ENCODE results near the gene ADTRP. TPM values are rescaled to one million over a fixed set of nuclear protein-coding genes. Genes with fewer than 3 reads are reported as not detected.
A peak's percentile ranks its signal among the peaks of the same experiment; 100 is the strongest.

Gene ADTRP
- total RNA-seq, 2 donors from 2014 or later: 1.0 TPM; not detected in 1

DNA sequence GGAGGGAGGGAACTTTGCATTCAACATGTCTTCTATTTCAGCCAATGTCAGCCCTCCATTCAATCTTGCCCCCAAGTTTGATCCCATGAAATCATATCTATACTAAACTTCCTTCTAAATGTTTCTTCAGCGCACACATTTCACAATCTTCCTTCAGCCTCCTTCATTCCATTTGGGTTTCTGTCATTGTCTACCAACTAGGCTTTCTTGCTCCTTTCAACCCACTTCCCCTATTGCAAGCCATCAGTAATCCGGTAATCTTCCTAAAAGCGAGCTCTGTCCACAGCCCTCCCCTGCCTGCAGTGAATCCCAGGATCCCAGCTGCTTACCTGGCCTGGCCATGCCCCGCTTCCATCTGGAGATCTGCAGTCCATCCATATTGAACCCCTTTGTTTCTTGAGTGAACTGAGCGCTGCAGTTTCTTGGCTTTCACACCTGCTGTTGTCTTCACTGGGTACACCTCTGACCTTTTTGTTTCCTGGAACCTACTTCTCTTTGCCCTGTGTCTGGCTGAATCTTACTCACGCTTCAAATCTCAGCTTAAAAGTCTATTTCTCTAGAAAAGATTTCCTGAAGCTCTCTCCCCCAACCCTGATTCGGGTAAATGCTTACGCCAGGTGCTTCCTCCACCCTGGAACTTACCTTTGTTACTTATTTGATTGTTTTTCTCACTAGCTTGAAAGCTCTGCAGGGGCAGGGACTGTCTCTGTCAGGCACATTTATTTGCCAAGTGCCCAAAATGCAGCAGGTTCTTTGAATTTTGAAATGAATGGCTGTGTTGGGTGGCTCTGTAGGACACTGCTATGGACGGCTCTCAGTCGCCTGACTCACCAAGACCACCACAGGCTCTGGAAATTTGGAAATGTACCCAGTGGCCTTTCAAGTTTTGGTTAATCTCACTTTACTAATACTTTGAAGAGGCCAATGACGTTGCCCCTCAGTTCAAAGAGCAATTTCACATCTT lies 50.3 kb downstream of the ADTRP start:
- Mint-ChIP-seq H3K36me3 (no peaks in the 10 kb centered on the region), H3K4me3 (peak overlapping the region; percentile 4), H3K9me3 (no peaks in the 10 kb centered on the region), H3K27ac (peak overlapping the region in 1 of 2 donors; percentile 16), H3K4me1 (ENCODE audit: low read depth in 2 of 2) (peaks cover 0 to 6% of the 10 kb centered on the region in 2 donors), H3K27me3 (peaks cover 32 to 64% of the 10 kb centered on the region in 2 donors)
- no peak for DNase-seq (ENCODE audit: low spot score)
- ATAC-seq: no peak

DNA sequence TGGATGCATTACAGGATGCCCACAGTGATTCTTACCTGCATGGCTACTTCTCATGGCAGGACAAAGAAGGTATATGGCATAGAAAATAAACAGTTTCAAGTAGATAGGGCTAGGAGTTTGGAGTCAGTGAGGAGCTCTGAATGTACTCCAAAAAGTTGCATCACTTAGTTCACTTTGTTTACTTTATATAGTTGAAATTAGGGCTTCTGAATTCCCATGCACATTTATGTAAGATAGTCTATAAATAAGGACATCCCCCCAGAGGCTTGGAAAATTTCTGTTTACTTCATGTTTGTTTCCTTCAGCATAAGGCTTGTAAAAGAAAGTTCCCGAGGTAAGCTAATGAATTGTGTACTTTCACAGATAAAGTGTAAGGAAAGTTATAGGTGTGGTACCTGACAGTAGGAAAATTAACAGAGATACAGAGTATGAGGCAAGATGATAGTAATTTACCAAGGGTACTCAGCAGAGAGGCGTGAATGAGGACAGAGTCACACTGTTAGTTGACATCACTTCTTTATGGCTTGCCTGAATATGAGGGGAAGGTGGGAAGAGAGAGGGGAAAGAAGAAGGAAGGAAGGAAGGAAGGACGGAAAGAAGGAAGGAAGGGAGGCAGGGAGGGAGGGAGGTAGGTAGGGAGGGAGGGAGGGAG lies 51.1 kb downstream of the ADTRP start:
- Mint-ChIP-seq H3K4me3 (no peak overlapping the region), H3K9me3 (no peaks in the 10 kb centered on the region), H3K27ac (no peak overlapping the region), H3K36me3 (no peaks in the 10 kb centered on the region), H3K27me3 (peaks cover 31 to 62% of the 10 kb centered on the region in 2 donors), H3K4me1 (ENCODE audit: low read depth in 2 of 2) (peaks cover 0 to 6% of the 10 kb centered on the region in 2 donors)
- ATAC-seq (no peak), DNase-seq (ENCODE audit: low spot score) (no peak)

DNA sequence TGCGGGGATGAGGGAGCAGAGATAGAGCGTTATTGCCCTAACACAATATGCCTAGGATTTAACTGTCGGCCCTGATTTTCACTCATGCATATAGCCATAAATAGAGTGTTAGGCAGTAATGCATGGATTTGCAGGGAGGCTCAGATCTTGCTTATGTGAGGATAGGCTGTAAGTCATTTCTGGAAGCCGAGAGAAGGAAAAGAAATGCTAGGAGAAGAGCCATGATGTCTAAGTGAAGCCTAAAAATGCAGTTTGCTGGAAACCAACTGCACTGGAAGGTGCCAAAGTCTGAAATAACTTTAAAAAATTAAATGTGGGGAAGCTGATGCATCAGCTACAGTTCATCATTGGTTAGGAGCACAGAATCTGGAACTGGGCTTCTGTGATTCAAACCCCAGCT lies 54.3 kb downstream of the ADTRP start:
- DNase-seq (ENCODE audit: low spot score): no peak
- Mint-ChIP-seq H3K36me3 (no peaks in the 10 kb centered on the region), H3K4me1 (ENCODE audit: low read depth in 2 of 2) (peaks cover 0 to 3% of the 10 kb centered on the region in 2 donors), H3K9me3 (no peaks in the 10 kb centered on the region), H3K4me3 (no peak overlapping the region), H3K27me3 (peaks cover 26 to 54% of the 10 kb centered on the region in 2 donors), H3K27ac (no peak overlapping the region)
- ATAC-seq: no peak

DNA sequence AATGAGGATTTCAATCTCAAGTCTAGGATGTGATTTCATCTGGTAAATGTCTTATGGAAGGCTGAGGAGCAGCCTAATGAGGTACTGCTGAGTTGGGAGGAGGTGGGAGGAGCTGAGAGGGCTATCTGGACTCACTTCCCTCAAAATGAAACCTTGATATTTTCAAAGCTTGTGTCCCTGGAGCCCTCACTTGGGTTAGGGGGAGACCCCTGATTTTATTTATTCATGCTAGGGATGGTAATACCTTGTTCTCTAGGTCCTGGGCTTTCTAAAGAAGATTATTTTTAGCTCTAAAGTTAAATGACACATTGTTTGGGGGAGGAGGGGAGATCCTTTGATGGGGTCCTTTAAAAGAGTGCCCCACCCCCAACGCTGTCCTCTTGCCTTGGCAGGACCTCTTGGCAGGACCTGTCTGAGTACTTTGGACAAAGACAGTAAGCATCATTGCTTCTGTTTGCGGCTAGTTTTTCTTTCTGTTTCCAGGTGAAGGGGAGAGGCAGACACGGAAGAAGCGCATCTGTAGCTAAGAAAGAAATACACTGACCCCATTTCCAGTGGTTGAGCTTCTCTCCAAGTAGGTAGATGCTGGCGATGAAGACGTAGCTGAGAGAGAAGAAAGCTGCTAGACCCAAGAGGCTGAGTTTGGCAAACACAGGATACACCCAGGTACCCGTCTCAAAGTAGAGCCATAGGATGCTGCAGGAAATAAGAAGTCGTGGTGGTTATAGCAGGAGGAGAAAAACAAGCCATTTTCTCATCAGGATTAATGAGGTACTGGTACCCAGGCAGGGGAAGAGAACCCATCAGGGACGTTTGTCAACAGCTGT lies 55.6 kb downstream of the ADTRP start:
- Mint-ChIP-seq H3K27me3 (peaks cover 20 to 41% of the 10 kb centered on the region in 2 donors), H3K9me3 (no peaks in the 10 kb centered on the region), H3K4me3 (no peak overlapping the region), H3K4me1 (ENCODE audit: low read depth in 2 of 2) (peaks cover 0 to 3% of the 10 kb centered on the region in 2 donors), H3K27ac (peak overlapping the region in 1 of 2 donors; percentile 5), H3K36me3 (no peaks in the 10 kb centered on the region)
- DNase-seq (ENCODE audit: low spot score) (no peak), ATAC-seq (no peak)

DNA sequence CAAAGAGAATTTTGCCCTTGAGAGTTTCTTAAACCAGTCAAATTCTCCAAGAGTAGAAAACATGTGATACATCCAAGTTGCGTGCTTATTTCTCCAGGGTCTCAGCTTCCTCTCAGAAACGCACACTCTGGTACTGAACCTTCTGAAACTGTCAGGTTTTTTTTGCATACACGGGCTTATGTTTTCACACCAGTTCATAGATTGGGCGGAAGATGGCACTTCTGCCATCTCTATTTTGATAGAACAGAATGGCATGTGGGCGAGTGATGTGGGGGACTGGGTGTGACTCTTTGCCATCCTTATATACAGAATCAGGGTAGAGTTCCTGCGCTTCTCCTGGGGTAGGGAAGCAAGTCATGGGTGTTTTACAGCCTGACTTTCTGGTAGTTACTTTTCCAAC lies 56.4 kb downstream of the ADTRP start:
- no peak for DNase-seq (ENCODE audit: low spot score)
- ATAC-seq: no peak
- Mint-ChIP-seq H3K27ac (no peak overlapping the region), H3K4me3 (no peak overlapping the region), H3K36me3 (no peaks in the 10 kb centered on the region), H3K9me3 (no peaks in the 10 kb centered on the region), H3K27me3 (peaks cover 17 to 33% of the 10 kb centered on the region in 2 donors), H3K4me1 (ENCODE audit: low read depth in 2 of 2) (no peaks in the 10 kb centered on the region)

DNA sequence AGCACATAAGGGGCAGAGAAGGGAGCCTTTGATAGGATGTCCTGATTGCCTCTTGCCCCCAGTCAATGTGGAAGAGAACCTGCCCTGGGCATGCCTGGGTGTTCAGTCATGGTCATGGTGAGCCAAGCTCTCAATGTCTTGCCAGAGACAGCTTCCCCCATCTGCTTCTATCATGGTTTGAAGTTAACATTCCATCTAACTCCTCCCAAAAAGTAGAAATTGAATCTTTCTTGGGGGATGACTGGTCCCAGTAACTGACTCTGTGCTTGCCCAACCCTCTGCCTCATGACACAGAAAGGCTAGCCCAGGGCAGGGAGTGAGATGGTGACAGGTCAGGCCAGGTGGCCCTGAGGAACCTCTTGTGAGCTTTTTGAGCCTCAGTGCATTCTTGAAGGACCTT lies 60.1 kb downstream of the ADTRP start:
- Mint-ChIP-seq H3K36me3 (no peaks in the 10 kb centered on the region), H3K9me3 (no peaks in the 10 kb centered on the region), H3K27ac (no peak overlapping the region), H3K27me3 (peaks cover 12 to 14% of the 10 kb centered on the region in 2 donors), H3K4me1 (ENCODE audit: low read depth in 2 of 2) (no peaks in the 10 kb centered on the region), H3K4me3 (no peak overlapping the region)
- DNase-seq (ENCODE audit: low spot score) (no peak), ATAC-seq (peak in 1 of 2 donors; percentile 43)

DNA sequence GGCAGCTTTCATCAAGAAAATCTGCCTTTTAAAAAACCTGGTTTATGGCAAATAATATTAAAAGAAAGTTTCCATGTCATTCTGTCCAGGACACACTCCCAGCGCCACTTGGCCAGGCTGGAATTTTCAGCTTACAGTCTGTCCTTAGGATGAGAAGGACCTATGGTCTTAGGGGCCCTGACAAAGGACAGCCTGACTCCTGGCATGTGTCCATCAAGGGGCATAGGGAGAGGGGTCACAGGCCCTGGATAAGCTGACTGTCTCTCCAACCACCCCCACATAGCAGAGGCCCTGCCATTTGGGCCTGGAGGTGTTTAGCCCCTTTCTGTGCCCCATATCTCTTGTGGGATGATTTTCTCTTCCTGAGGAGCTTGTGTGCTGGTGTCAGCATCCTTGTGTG lies 60.6 kb downstream of the ADTRP start:
- H3K36me3 Mint-ChIP-seq: no peaks in the 10 kb centered on the region
- ATAC-seq (peak in 1 of 2 donors; percentile 30), DNase-seq (ENCODE audit: low spot score) (no peak)
- no peak overlapping the region for H3K27ac Mint-ChIP-seq
- H3K9me3 Mint-ChIP-seq: no peaks in the 10 kb centered on the region
- H3K27me3 Mint-ChIP-seq: peaks cover 9% of the 10 kb centered on the region in 2 donors
- H3K4me1 Mint-ChIP-seq (ENCODE audit: low read depth in 2 of 2): no peaks in the 10 kb centered on the region
- H3K4me3 Mint-ChIP-seq: no peak overlapping the region

DNA sequence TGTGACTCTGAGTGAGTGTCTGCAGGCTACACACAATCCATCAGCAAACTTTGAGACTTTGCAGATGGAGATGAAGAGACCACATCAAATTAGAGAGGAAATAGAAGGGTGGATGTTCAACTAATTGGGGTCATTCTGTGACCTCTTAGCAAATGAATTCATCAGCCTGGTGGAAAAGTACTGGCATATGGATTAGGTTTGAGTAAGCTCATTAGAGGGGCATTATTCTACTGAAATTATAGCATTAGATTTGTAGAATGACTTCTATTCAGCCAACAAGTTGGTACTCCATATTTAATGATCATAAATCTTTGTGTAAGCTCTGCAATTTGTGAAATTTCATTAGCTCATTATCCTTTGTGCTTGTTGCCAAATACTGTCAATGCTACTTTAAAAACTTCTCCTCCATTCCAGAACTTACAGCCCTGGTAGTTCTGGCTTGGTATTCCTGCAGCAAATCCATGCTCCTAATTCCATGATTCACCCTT lies 63.8 kb downstream of the ADTRP start:
- H3K27me3 Mint-ChIP-seq: peaks cover 0 to 2% of the 10 kb centered on the region in 2 donors
- H3K9me3 Mint-ChIP-seq: no peaks in the 10 kb centered on the region
- no peaks in the 10 kb centered on the region for H3K36me3 Mint-ChIP-seq
- DNase-seq (ENCODE audit: low spot score) (no peak), ATAC-seq (no peak)
- no peak overlapping the region for H3K27ac Mint-ChIP-seq
- H3K4me1 Mint-ChIP-seq (ENCODE audit: low read depth in 2 of 2): peaks cover 0 to 5% of the 10 kb centered on the region in 2 donors
- H3K4me3 Mint-ChIP-seq: no peak overlapping the region

DNA sequence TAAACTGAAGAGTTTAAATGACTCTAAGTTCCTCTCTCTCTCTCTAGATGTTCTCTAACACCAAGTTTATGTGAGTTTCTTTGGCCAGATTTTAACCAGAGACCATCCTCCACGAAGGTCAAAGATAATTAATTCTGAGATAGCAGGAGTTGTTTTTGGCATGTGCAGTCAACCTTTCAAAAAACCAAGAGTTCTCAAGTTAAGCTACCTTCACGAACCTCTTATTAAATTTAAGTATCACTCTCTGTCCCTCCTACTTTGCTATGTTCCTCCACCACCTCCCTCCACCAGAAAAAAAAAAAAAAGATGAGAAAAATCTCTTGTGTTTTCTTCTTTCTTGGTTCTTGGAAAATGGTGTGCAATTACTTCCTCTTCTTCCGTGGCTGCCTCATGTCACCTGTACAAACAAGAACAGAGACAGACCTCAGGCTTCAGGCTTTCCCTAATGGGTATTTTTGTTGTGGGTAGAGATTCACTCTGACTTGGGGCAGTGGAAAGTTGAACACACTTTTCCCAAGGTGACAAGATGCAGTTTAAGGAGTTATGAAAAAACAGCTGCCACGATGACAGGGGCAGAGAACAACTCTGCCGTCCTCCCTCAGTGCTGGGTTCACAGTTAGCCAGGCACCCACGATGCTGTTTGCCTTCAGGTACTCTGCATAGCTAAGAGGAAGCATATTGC lies 64.3 kb downstream of the ADTRP start:
- Mint-ChIP-seq H3K36me3 (no peaks in the 10 kb centered on the region), H3K9me3 (no peaks in the 10 kb centered on the region), H3K4me3 (no peak overlapping the region), H3K27me3 (peaks cover 0 to 2% of the 10 kb centered on the region in 2 donors), H3K4me1 (ENCODE audit: low read depth in 2 of 2) (peaks cover 0 to 5% of the 10 kb centered on the region in 2 donors), H3K27ac (no peak overlapping the region)
- ATAC-seq: no peak
- no peak for DNase-seq (ENCODE audit: low spot score)

DNA sequence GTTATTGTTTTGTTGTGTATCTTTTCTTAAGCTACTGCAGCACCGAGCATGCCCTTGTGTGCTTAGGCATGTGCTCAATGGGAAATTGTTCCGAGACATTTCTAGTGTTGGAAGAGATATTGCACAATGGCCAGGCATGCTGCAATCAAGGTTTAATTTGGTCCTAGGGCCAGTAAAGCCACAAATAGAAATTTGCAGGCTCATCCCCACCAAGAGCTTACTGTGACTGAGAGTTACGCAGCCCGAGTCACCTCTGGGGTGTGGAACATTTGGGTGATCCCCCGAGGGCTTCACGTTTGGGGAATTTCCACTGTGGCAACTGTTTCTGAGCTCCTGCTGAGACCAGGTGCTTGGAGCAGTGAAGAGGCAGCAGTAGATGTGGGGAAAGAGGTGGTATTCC lies 65.8 kb downstream of the ADTRP start:
- no peak for ATAC-seq
- H3K9me3 Mint-ChIP-seq: no peaks in the 10 kb centered on the region
- no peaks in the 10 kb centered on the region for H3K36me3 Mint-ChIP-seq
- DNase-seq (ENCODE audit: low spot score): no peak
- peaks cover 0 to 5% of the 10 kb centered on the region in 2 donors for H3K4me1 Mint-ChIP-seq (ENCODE audit: low read depth in 2 of 2)
- no peak overlapping the region for H3K4me3 Mint-ChIP-seq
- H3K27me3 Mint-ChIP-seq: peaks cover 0 to 2% of the 10 kb centered on the region in 2 donors
- no peak overlapping the region for H3K27ac Mint-ChIP-seq

DNA sequence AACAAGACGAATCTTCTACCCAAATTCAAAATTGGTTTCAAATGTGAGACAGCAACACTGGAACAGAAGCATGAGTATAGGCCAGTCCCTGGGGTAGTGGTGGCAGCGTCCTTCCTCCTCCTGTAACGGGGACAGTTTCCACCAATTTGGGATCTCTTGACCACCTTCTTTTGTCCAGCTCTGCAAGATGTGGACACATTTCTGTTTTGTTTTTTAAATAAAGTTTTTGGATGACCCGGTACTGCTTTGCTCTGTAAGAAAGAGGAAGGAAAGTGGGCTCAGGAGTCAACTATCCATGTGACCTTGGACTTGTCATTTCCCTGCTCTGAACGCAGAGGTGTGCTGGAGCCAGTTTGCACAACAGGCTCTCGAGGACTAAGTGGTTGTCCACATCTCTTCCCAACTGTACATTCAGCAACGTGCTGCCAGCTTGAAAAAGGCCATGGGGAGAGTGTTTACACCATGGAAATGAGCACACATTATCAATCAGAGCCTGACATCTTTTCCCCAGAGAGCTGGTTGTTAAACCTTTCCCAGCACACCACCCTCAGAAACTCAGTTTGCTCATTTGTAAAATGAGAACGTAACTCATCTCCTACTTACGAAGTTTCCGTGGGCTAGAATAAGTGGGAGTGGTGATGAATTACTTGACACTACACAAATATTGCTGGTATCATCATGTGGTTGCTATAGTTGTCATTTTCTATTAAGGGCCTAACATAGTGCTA lies 66.5 kb downstream of the ADTRP start:
- no peak overlapping the region for H3K4me3 Mint-ChIP-seq

More for the DNA sequence above, 66.5 kb downstream of the ADTRP start:
- DNase-seq (ENCODE audit: low spot score) (no peak), ATAC-seq (peak in 1 of 2 donors; percentile 30)
- H3K9me3 Mint-ChIP-seq: no peaks in the 10 kb centered on the region
- no peaks in the 10 kb centered on the region for H3K36me3 Mint-ChIP-seq
- peaks cover 0 to 5% of the 10 kb centered on the region in 2 donors for H3K4me1 Mint-ChIP-seq (ENCODE audit: low read depth in 2 of 2)
- H3K27me3 Mint-ChIP-seq: peaks cover 0 to 2% of the 10 kb centered on the region in 2 donors
- H3K27ac Mint-ChIP-seq: peak overlapping the region; percentile 34 to 64
